Activated T-cell treated with anti-CD3 and anti-CD28 coated beads for 24 hours (primary cell): ENCODE data around the gene C1GALT1C1.
"Not testable (repeated sequence)": the region's sequence is repeated elsewhere in the genome, so short reads cannot be mapped to it uniquely, and the experiment has no call there.

ENCODE experiments used
- DNase-seq: peaks from one replicate; pipeline ENCODE4 v3.0.0-alpha.2; 2020; ENCODE audit warnings: low read depth

C1GALT1C1 gene

GRCh38 chrX:120629667-120630537 is at the start of gene C1GALT1C1:
TSS of gene C1GALT1C1 (minus strand) at chrX:120630054. CDS start at chrX:120627166, 2,888 bp downstream.
- DNase-seq = peak; percentile 83

GRCh38 chrX:120677004-120677652 is 47.3 kb upstream of the C1GALT1C1 start:
- DNase-seq = no peak

GRCh38 chrX:120672841-120673530 is 43.1 kb upstream of the C1GALT1C1 start:
- DNase-seq = no peak

- DNase-seq = no peak
Measured at GRCh38 chrX:120672389-120672788, 42.5 kb upstream of the C1GALT1C1 start.

- DNase-seq = no peak
Measured at GRCh38 chrX:120671963-120672362, 42.1 kb upstream of the C1GALT1C1 start.

GRCh38 chrX:120668357-120668756 is 38.5 kb upstream of the C1GALT1C1 start:
- no peak for DNase-seq

- not testable (repeated sequence) for DNase-seq
Measured at GRCh38 chrX:120664535-120664934, 34.7 kb upstream of the C1GALT1C1 start.

- DNase-seq = no peak
Measured at GRCh38 chrX:120664081-120664480, 34.2 kb upstream of the C1GALT1C1 start.

- DNase-seq = no peak
Measured at GRCh38 chrX:120662662-120663061, 32.8 kb upstream of the C1GALT1C1 start.

- no peak for DNase-seq
Measured at GRCh38 chrX:120660637-120661036, 30.8 kb upstream of the C1GALT1C1 start.

GRCh38 chrX:120653000-120653399 is 23.1 kb upstream of the C1GALT1C1 start:
- DNase-seq = no peak

- not testable (repeated sequence) for DNase-seq
Measured at GRCh38 chrX:120652256-120652655, 22.4 kb upstream of the C1GALT1C1 start.

- DNase-seq = no peak
Measured at GRCh38 chrX:120647127-120647526, 17.3 kb upstream of the C1GALT1C1 start.

- DNase-seq = no peak
Measured at GRCh38 chrX:120642871-120643270, 13.0 kb upstream of the C1GALT1C1 start.

GRCh38 chrX:120638619-120639018 is 8.8 kb upstream of the C1GALT1C1 start:
- no peak for DNase-seq

- DNase-seq = no peak
Measured at GRCh38 chrX:120625371-120625770, 4.5 kb downstream of the C1GALT1C1 start.

GRCh38 chrX:120617996-120618630 is 11.7 kb downstream of the C1GALT1C1 start:
- no peak for DNase-seq

GRCh38 chrX:120614816-120615215 is 15.0 kb downstream of the C1GALT1C1 start:
- DNase-seq = no peak

- no peak for DNase-seq
Measured at GRCh38 chrX:120612086-120612485, 17.8 kb downstream of the C1GALT1C1 start.

GRCh38 chrX:120604361-120604782 is 25.5 kb downstream of the C1GALT1C1 start:
- peak; percentile 10 for DNase-seq

GRCh38 chrX:120603707-120604360 is 26.0 kb downstream of the C1GALT1C1 start, which contains the start of gene MCTS1:
TSS of gene MCTS1 (plus strand) at chrX:120604101. CDS start at chrX:120604237, 136 bp downstream.
- DNase-seq = peak; percentile 69
